ENCODE measurements around the gene HSPG2. TPM values are rescaled to one million over a fixed set of nuclear protein-coding genes. Genes with fewer than 3 reads are reported as not detected.

The HSPG2 gene
- total and polyA plus RNA-seq, 2 of the 13 experiments (the other 11 are each of a cell fraction or from before 2014, with no cell fraction given) = 9.1 to 13.1 TPM

- TF ChIP-seq NONO (IDR thresholded peaks at IDR 0.05) (no peak), NONO (CRISPR knock-in tag; conservative IDR thresholded peaks at IDR 0.05) (no peak), ZNF263 (CRISPR knock-in tag; IDR thresholded peaks at IDR 0.05) (peak; percentile 91), CBFB (CRISPR knock-in tag; IDR thresholded peaks at IDR 0.05) (no peak), TBX3 (IDR thresholded peaks at IDR 0.05; ENCODE audit: borderline replicate concordance) (no peak), MBD4 (IDR thresholded peaks at IDR 0.05; ENCODE audit: borderline replicate concordance, low read length) (no peak), ZNF639 (CRISPR knock-in tag; conservative IDR thresholded peaks at IDR 0.05) (no peak), TGIF2 (CRISPR knock-in tag; IDR thresholded peaks at IDR 0.05) (peak; percentile 19; the same call in 1 of the 2 replicates), HNRNPL (IDR thresholded peaks at IDR 0.05; ENCODE audit: low read depth, low read length) (no peak), FOXJ3 (CRISPR knock-in tag; IDR thresholded peaks at IDR 0.05; ENCODE audit: borderline replicate concordance) (0 out of 2 replicates have a peak, but pooled peaks have one; percentile 33), RBM22 (optimal IDR thresholded peaks at IDR 0.05; ENCODE audit: low read length) (peak; percentile 27), ETV6 (CRISPR knock-in tag; conservative IDR thresholded peaks at IDR 0.05) (no peak), ZNF766 (CRISPR knock-in tag; IDR thresholded peaks at IDR 0.05; ENCODE audit: borderline replicate concordance) (peak; percentile 45; the same call in 1 of the 2 replicates), THAP7 (CRISPR knock-in tag; IDR thresholded peaks at IDR 0.05) (no peak), ARNT (IDR thresholded peaks at IDR 0.05) (no peak), MTERF4 (CRISPR knock-in tag; IDR thresholded peaks at IDR 0.05) (no peak), SSRP1 (CRISPR knock-in tag; IDR thresholded peaks at IDR 0.05) (0 out of 2 replicates have a peak, but pooled peaks have one; percentile 51), SP2 (CRISPR knock-in tag; IDR thresholded peaks at IDR 0.05) (no peak), ELF4 (CRISPR knock-in tag; IDR thresholded peaks at IDR 0.05; ENCODE audit: borderline replicate concordance) (no peak), ZMAT3 (CRISPR knock-in tag; conservative IDR thresholded peaks at IDR 0.05) (no peak; the same call in 1 of the 2 replicates)
- TF ChIP-seq, protein P1, sequence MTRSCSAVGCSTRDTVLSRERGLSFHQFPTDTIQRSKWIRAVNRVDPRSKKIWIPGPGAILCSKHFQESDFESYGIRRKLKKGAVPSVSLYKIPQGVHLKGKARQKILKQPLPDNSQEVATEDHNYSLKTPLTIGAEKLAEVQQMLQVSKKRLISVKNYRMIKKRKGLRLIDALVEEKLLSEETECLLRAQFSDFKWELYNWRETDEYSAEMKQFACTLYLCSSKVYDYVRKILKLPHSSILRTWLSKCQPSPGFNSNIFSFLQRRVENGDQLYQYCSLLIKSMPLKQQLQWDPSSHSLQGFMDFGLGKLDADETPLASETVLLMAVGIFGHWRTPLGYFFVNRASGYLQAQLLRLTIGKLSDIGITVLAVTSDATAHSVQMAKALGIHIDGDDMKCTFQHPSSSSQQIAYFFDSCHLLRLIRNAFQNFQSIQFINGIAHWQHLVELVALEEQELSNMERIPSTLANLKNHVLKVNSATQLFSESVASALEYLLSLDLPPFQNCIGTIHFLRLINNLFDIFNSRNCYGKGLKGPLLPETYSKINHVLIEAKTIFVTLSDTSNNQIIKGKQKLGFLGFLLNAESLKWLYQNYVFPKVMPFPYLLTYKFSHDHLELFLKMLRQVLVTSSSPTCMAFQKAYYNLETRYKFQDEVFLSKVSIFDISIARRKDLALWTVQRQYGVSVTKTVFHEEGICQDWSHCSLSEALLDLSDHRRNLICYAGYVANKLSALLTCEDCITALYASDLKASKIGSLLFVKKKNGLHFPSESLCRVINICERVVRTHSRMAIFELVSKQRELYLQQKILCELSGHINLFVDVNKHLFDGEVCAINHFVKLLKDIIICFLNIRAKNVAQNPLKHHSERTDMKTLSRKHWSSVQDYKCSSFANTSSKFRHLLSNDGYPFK (CRISPR knock-in tag; IDR thresholded peaks at IDR 0.05; ENCODE audit: borderline replicate concordance) = peak; percentile 35; the same call in 1 of the 2 replicates
- TF ChIP-seq, protein P2, sequence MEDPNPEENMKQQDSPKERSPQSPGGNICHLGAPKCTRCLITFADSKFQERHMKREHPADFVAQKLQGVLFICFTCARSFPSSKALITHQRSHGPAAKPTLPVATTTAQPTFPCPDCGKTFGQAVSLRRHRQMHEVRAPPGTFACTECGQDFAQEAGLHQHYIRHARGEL (CRISPR knock-in tag; IDR thresholded peaks at IDR 0.05) = no peak
Observed at GRCh38 chr1:21921100-21921875, 15.8 kb downstream of the HSPG2 start (continued).
